ENCODE results near the gene FTL. TPM values are rescaled to one million over a fixed set of nuclear protein-coding genes. Genes with fewer than 3 reads are reported as not detected.

FTL gene
- total and polyA plus RNA-seq, 2 donors (not counting 3 experiments of a cell fraction or from before 2014, with no cell fraction given): 1,937 to 2,748 TPM

- Histone ChIP-seq H3K27me3 (ENCODE audit: control insufficient read depth in 2 of 2, insufficient read depth in 2 of 2, low read length in 2 of 2) (no peaks in the 10 kb centered on the region), H3K27ac (ENCODE audit: insufficient read depth, low read depth, low read length) (no peak overlapping the region), H4K20me1 (replicated peaks; ENCODE audit: control insufficient read depth, extremely low read depth, insufficient read depth, low read length) (no peaks in the 10 kb centered on the region), H3K36me3 (ENCODE audit: control insufficient read depth in 2 of 2, extremely low read depth in 1 of 2, insufficient read depth in 2 of 2, low read length in 2 of 2) (peaks cover 0 to 32% of the 10 kb centered on the region in 2 experiments), H3K79me2 (ENCODE audit: control insufficient read depth, insufficient read depth, low read length) (no peaks in the 10 kb centered on the region), H3K9ac (replicated peaks; ENCODE audit: extremely low read depth, insufficient read depth, low read length) (no peak overlapping the region), H2AFZ (ENCODE audit: low read depth, low read length) (no peak overlapping the region), H3K9me3 (replicated peaks; ENCODE audit: control insufficient read depth, insufficient read depth, low read length) (no peaks in the 10 kb centered on the region), H3K4me2 (ENCODE audit: insufficient read depth, low read length) (no peak overlapping the region), H3K9me1 (replicated peaks; ENCODE audit: control insufficient read depth, extremely low read depth, insufficient read depth, low read length) (no peaks in the 10 kb centered on the region), H3K4me1 (ENCODE audit: control insufficient read depth, extremely low read depth, insufficient read depth, low read length) (peaks cover 10% of the 10 kb centered on the region), H3K4me3 (replicated peaks in 1 of 3; ENCODE audit: insufficient read depth in 1 of 3, low read depth in 1 of 3, low read length in 3 of 3) (no peak overlapping the region)
- no TSS peak for BruUV-seq (replicated peaks)
- dilution Hi-C loops (cut with MboI; ENCODE audit: extremely low pct_ligation_motif_present, low sequenced_read_pairs): no loop called here
- ChIA-PET POLR2A (no interaction called here), CTCF (interaction anchor here (1.0 to 7.2 kb wide), 2 partner anchors 14 to 83 kb away, joined by 3 to 59 read pairs; no protein-coding TSS in a partner anchor)
- TF ChIP-seq CTCF (IDR thresholded peaks at IDR 0.05; ENCODE audit: extremely low read depth in 1 of 2, insufficient read depth in 1 of 2, low read depth in 1 of 2, low read length in 2 of 2): no peak
- TF ChIP-seq MAX (IDR thresholded peaks at IDR 0.05; ENCODE audit: insufficient read depth, insufficient read length): no peak
- no peak for TF ChIP-seq POLR2A (IDR thresholded peaks at IDR 0.05; ENCODE audit: low read depth, low read length)
- no peak for TF ChIP-seq FOS (IDR thresholded peaks at IDR 0.05; ENCODE audit: borderline replicate concordance, insufficient read depth, low read length)
- no peak for TF ChIP-seq MYC (IDR thresholded peaks at IDR 0.05; ENCODE audit: low read depth, low read length)
- TF ChIP-seq EZH2 (IDR thresholded peaks at IDR 0.05; ENCODE audit: borderline replicate concordance, low read depth, low read length, severe bottlenecking): no peak
- TF ChIP-seq JUN (IDR thresholded peaks at IDR 0.05; ENCODE audit: borderline replicate concordance, insufficient read depth, insufficient read length, low read depth): no peak
- no peak for TF ChIP-seq GATA2 (IDR thresholded peaks at IDR 0.05; ENCODE audit: insufficient read depth, insufficient read length, low read depth, low read length)
- TF ChIP-seq POLR2AphosphoS5 (IDR thresholded peaks at IDR 0.05; ENCODE audit: insufficient read depth, low read depth, low read length): no peak
- FAIRE-seq: no peak
- DNase-seq (ENCODE audit: low read depth, low spot score): no peak
- intact Hi-C loops (cut with micrococcal nuclease): no loop called here
Measured at GRCh38 chr19:49014123-49014869, 49.2 kb downstream of the FTL start.
